Measurements from ENCODE around the gene GMNC.

Gene GMNC

GRCh38 chr3:190854062-190854461 is 8.4 kb downstream of the GMNC start:
- no peaks in the 10 kb centered on the region for H3K9me2 ChIP-seq (replicated peaks; ENCODE audit: control insufficient read depth, low read length)
- H3K9me3 ChIP-seq (ENCODE audit: control insufficient read depth, insufficient read depth, low read length): no peaks in the 10 kb centered on the region
- no peak overlapping the region for H3K4me2 ChIP-seq (ENCODE audit: low read length)
- H3F3A ChIP-seq (ENCODE audit: control insufficient read depth, insufficient read depth): no peaks in the 10 kb centered on the region
- TF ChIP-seq EZH2phosphoT487 (IDR thresholded peaks at IDR 0.05; ENCODE audit: borderline replicate concordance, low read length): no peak
- TF ChIP-seq CTCF (IDR thresholded peaks at IDR 0.05; ENCODE audit: low read depth, low read length, poor library complexity, severe bottlenecking): no peak
- H3K4me3 ChIP-seq (ENCODE audit: low read length): no peak overlapping the region
- H3K27me3 ChIP-seq (ENCODE audit: control insufficient read depth, low read length): no peaks in the 10 kb centered on the region; the same call in 1 of the 2 replicates
- H3K27ac ChIP-seq (ENCODE audit: low read depth, low read length): no peak overlapping the region
- no peaks in the 10 kb centered on the region for H3K36me3 ChIP-seq (ENCODE audit: control insufficient read depth, low read length)
- H3K4me1 ChIP-seq (ENCODE audit: control insufficient read depth, low read length): no peaks in the 10 kb centered on the region
- H4K20me1 ChIP-seq (ENCODE audit: control insufficient read depth, insufficient read depth, low read depth, low read length): no peaks in the 10 kb centered on the region
- H3K79me2 ChIP-seq (ENCODE audit: control insufficient read depth, low read length): no peaks in the 10 kb centered on the region

- Histone ChIP-seq H4K20me1 (ENCODE audit: control insufficient read depth, insufficient read depth, low read depth, low read length) (no peaks in the 10 kb centered on the region), H3K4me3 (ENCODE audit: low read length) (no peak overlapping the region), H3K4me2 (ENCODE audit: low read length) (no peak overlapping the region), H3K4me1 (ENCODE audit: control insufficient read depth, low read length) (no peaks in the 10 kb centered on the region), H3K27me3 (ENCODE audit: control insufficient read depth, low read length) (no peaks in the 10 kb centered on the region; the same call in 1 of the 2 replicates), H3K79me2 (ENCODE audit: control insufficient read depth, low read length) (no peaks in the 10 kb centered on the region), H3K9me2 (replicated peaks; ENCODE audit: control insufficient read depth, low read length) (no peaks in the 10 kb centered on the region), H3K27ac (ENCODE audit: low read depth, low read length) (no peak overlapping the region), H3K9me3 (ENCODE audit: control insufficient read depth, insufficient read depth, low read length) (no peaks in the 10 kb centered on the region), H3F3A (ENCODE audit: control insufficient read depth, insufficient read depth) (no peaks in the 10 kb centered on the region), H3K36me3 (ENCODE audit: control insufficient read depth, low read length) (no peaks in the 10 kb centered on the region)
- TF ChIP-seq EZH2phosphoT487 (IDR thresholded peaks at IDR 0.05; ENCODE audit: borderline replicate concordance, low read length) (no peak), CTCF (IDR thresholded peaks at IDR 0.05; ENCODE audit: low read depth, low read length, poor library complexity, severe bottlenecking) (no peak)
Observed at GRCh38 chr3:190853464-190853863, 9.0 kb downstream of the GMNC start.

DNA sequence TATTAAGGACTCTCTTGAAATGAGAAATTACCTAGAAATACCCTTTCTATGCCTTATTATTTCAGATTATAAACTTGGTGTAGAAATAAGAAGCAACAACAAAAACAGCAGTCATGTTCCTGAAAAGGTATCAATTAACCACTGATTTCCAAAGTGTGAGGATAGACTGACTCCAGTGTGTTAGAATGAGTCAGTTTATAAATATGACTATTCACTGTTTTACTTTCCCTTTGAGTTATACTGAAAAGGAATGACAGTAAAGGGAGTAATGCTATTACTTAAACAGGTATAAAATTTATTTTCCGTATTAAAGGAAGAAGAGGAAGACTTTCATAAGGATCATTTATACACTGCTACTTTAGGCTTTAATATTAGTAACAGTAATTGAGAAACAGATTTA is 12.9 kb downstream of the GMNC start:
- no peaks in the 10 kb centered on the region for H4K20me1 ChIP-seq (ENCODE audit: control insufficient read depth, insufficient read depth, low read depth, low read length)
- no peaks in the 10 kb centered on the region for H3K4me1 ChIP-seq (ENCODE audit: control insufficient read depth, low read length)
- H3K9me2 ChIP-seq (replicated peaks; ENCODE audit: control insufficient read depth, low read length): no peaks in the 10 kb centered on the region
- H3F3A ChIP-seq (ENCODE audit: control insufficient read depth, insufficient read depth): no peaks in the 10 kb centered on the region
- H3K27ac ChIP-seq (ENCODE audit: low read depth, low read length): no peak overlapping the region
- TF ChIP-seq EZH2phosphoT487 (IDR thresholded peaks at IDR 0.05; ENCODE audit: borderline replicate concordance, low read length) (no peak), CTCF (IDR thresholded peaks at IDR 0.05; ENCODE audit: low read depth, low read length, poor library complexity, severe bottlenecking) (no peak)
- no peaks in the 10 kb centered on the region for H3K27me3 ChIP-seq (ENCODE audit: control insufficient read depth, low read length)
- no peaks in the 10 kb centered on the region for H3K9me3 ChIP-seq (ENCODE audit: control insufficient read depth, insufficient read depth, low read length)
- H3K36me3 ChIP-seq (ENCODE audit: control insufficient read depth, low read length): no peaks in the 10 kb centered on the region
- H3K4me3 ChIP-seq (ENCODE audit: low read length): no peak overlapping the region
- no peaks in the 10 kb centered on the region for H3K79me2 ChIP-seq (ENCODE audit: control insufficient read depth, low read length)
- H3K4me2 ChIP-seq (ENCODE audit: low read length): no peak overlapping the region

DNA sequence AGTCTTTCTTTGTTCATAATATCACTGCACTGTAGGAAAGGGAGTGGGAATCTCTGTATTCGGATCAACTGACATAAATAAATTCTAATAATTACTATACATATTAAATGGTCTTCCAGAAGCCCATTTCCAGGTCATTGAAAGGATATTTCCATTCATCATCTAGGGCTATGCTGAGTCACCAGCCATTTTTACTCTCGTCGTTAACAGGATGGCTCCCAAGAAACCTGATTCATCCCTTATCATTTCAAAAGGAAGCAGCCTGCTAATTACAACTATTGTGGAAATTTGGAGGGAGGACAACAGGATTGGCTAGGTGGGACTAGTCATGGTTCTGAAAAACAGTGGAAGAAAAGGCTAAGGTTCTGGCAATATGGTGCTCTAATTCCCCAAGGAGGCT is 13.6 kb downstream of the GMNC start:
- Histone ChIP-seq H3K27me3 (ENCODE audit: control insufficient read depth, low read length) (no peaks in the 10 kb centered on the region), H3F3A (ENCODE audit: control insufficient read depth, insufficient read depth) (no peaks in the 10 kb centered on the region), H3K27ac (ENCODE audit: low read depth, low read length) (no peak overlapping the region), H3K9me3 (ENCODE audit: control insufficient read depth, insufficient read depth, low read length) (no peaks in the 10 kb centered on the region), H3K36me3 (ENCODE audit: control insufficient read depth, low read length) (no peaks in the 10 kb centered on the region), H4K20me1 (ENCODE audit: control insufficient read depth, insufficient read depth, low read depth, low read length) (no peaks in the 10 kb centered on the region), H3K9me2 (replicated peaks; ENCODE audit: control insufficient read depth, low read length) (no peaks in the 10 kb centered on the region), H3K4me1 (ENCODE audit: control insufficient read depth, low read length) (no peaks in the 10 kb centered on the region), H3K79me2 (ENCODE audit: control insufficient read depth, low read length) (no peaks in the 10 kb centered on the region), H3K4me2 (ENCODE audit: low read length) (no peak overlapping the region), H3K4me3 (ENCODE audit: low read length) (no peak overlapping the region)
- no peak for TF ChIP-seq EZH2phosphoT487 (IDR thresholded peaks at IDR 0.05; ENCODE audit: borderline replicate concordance, low read length)
- no peak for TF ChIP-seq CTCF (IDR thresholded peaks at IDR 0.05; ENCODE audit: low read depth, low read length, poor library complexity, severe bottlenecking)
